DLD1 (cell line): ENCODE data around the gene EDN1.

ENCODE experiments used
- in situ Hi-C: cut with HindIII; loops from 2 replicates; pipeline ENCODE4 v1.10.0; 2017; ENCODE audit warnings: low sequenced_read_pairs

EDN1 gene

GRCh38 chr6:12293235-12293930, 3.2 kb downstream of the EDN1 start:
- in situ Hi-C loops = loop anchor here (25.0 kb wide), 1 partner anchor 319 kb away; no protein-coding TSS in a partner anchor

GRCh38 chr6:12293931-12294807, 4.0 kb downstream of the EDN1 start:
- in situ Hi-C loops = loop anchor here (25.0 kb wide), 1 partner anchor 318 kb away; no protein-coding TSS in a partner anchor

GRCh38 chr6:12294851-12295536, 4.8 kb downstream of the EDN1 start:
- in situ Hi-C loops = loop anchor here (25.0 kb wide), 1 partner anchor 317 kb away; no protein-coding TSS in a partner anchor

GRCh38 chr6:12295558-12296254, 5.5 kb downstream of the EDN1 start:
- in situ Hi-C loops = loop anchor here (25.0 kb wide), 1 partner anchor 317 kb away; no protein-coding TSS in a partner anchor

GRCh38 chr6:12296255-12296573, 6.1 kb downstream of the EDN1 start:
- in situ Hi-C loops = loop anchor here (25.0 kb wide), 1 partner anchor 316 kb away; no protein-coding TSS in a partner anchor

- in situ Hi-C loops = loop anchor here (25.0 kb wide), 1 partner anchor 316 kb away; no protein-coding TSS in a partner anchor
Observed at GRCh38 chr6:12296604-12297003, 6.4 kb downstream of the EDN1 start.

GRCh38 chr6:12297363-12298016, 7.3 kb downstream of the EDN1 start:
- in situ Hi-C loops = loop anchor here (25.0 kb wide), 1 partner anchor 315 kb away; no protein-coding TSS in a partner anchor

- in situ Hi-C loops = loop anchor here (25.0 kb wide), 1 partner anchor 314 kb away; no protein-coding TSS in a partner anchor
Observed at GRCh38 chr6:12298017-12298978, 8.1 kb downstream of the EDN1 start.

GRCh38 chr6:12298995-12299394, 8.8 kb downstream of the EDN1 start:
- in situ Hi-C loops = loop anchor here (25.0 kb wide), 1 partner anchor 313 kb away; no protein-coding TSS in a partner anchor

GRCh38 chr6:12301018-12301417, 10.9 kb downstream of the EDN1 start:
- in situ Hi-C loops = no loop called here

GRCh38 chr6:12304487-12304886, 14.3 kb downstream of the EDN1 start:
- in situ Hi-C loops = no loop called here

GRCh38 chr6:12309070-12309469, 18.9 kb downstream of the EDN1 start:
- in situ Hi-C loops = no loop called here

GRCh38 chr6:12311106-12311505, 20.9 kb downstream of the EDN1 start:
- in situ Hi-C loops = no loop called here

GRCh38 chr6:12312736-12313135, 22.6 kb downstream of the EDN1 start:
- in situ Hi-C loops = no loop called here

- in situ Hi-C loops = no loop called here
Observed at GRCh38 chr6:12313306-12313991, 23.3 kb downstream of the EDN1 start.

GRCh38 chr6:12313992-12314589, 23.9 kb downstream of the EDN1 start:
- in situ Hi-C loops = no loop called here

- in situ Hi-C loops = no loop called here
Observed at GRCh38 chr6:12314751-12315150, 24.6 kb downstream of the EDN1 start.
